Occipital lobe (tissue), 2 donors: ENCODE results near the gene NPHP1. TPM values are rescaled to one million over a fixed set of nuclear protein-coding genes. Genes with fewer than 3 reads are reported as not detected.
"Not testable (repeated sequence)": the region's sequence is repeated elsewhere in the genome, so short reads cannot be mapped to it uniquely, and the experiment has no call there.

Source experiments
- DNase-seq: peaks from one replicate; lab custom pipeline; 2025; lab: John Stamatoyannopoulos, UW
- total RNA-seq: library from RNA; depleted of rRNA; stranded (reverse); fragments of >200 nt; gene quantifications from one replicate; pipeline ENCODE4 v1.2.3, GENCODE V29; 2014

The NPHP1 gene
- total RNA-seq, 1 donor from 2014 or later: 4.4 TPM

- no peak for DNase-seq
Measured at GRCh38 chr2:110131166-110131565, 73.6 kb downstream of the NPHP1 start.

GRCh38 chr2:110130757-110131156 is 74.1 kb downstream of the NPHP1 start:
- no peak for DNase-seq

- DNase-seq: no peak
Measured at GRCh38 chr2:110126906-110127305, 77.9 kb downstream of the NPHP1 start.

GRCh38 chr2:110126086-110126773 is 78.6 kb downstream of the NPHP1 start:
- no peak for DNase-seq

- no peak for DNase-seq
Measured at GRCh38 chr2:110124939-110125691, 79.7 kb downstream of the NPHP1 start.

- no peak for DNase-seq
Measured at GRCh38 chr2:110124038-110124825, 80.6 kb downstream of the NPHP1 start.

- DNase-seq: no peak
Measured at GRCh38 chr2:110121592-110121991, 83.2 kb downstream of the NPHP1 start.

GRCh38 chr2:110121052-110121334 is 83.8 kb downstream of the NPHP1 start:
- no peak for DNase-seq

- DNase-seq: no peak
Measured at GRCh38 chr2:110120171-110121051, 84.4 kb downstream of the NPHP1 start.

GRCh38 chr2:110116033-110116710 is 88.6 kb downstream of the NPHP1 start:
- DNase-seq: no peak

GRCh38 chr2:110115291-110116032 is 89.4 kb downstream of the NPHP1 start, which contains the start of gene MALL:
Gene MALL, minus strand, starts transcription at chr2:110115822. Its CDS starts 30 bp downstream, at chr2:110115792.
- no peak for DNase-seq

- no peak for DNase-seq
Measured at GRCh38 chr2:110114831-110115255, 90.0 kb downstream of the NPHP1 start.

- no peak for DNase-seq
Measured at GRCh38 chr2:110113961-110114591, 90.7 kb downstream of the NPHP1 start.

- DNase-seq: not testable (repeated sequence)
Measured at GRCh38 chr2:110108291-110108690, 96.5 kb downstream of the NPHP1 start.

- no peak for DNase-seq
Measured at GRCh38 chr2:110107092-110108079, 97.4 kb downstream of the NPHP1 start.

- DNase-seq: no peak
Measured at GRCh38 chr2:110106642-110107041, 98.2 kb downstream of the NPHP1 start.

- no peak for DNase-seq
Measured at GRCh38 chr2:110105608-110106467, 99.0 kb downstream of the NPHP1 start.
